ENCODE data around the gene SLCO1A2. TPM values are rescaled to one million over a fixed set of nuclear protein-coding genes. Genes with fewer than 3 reads are reported as not detected.
"Not testable (repeated sequence)": the region's sequence is repeated elsewhere in the genome, so short reads cannot be mapped to it uniquely, and the experiment has no call there.

The SLCO1A2 gene, protein sequence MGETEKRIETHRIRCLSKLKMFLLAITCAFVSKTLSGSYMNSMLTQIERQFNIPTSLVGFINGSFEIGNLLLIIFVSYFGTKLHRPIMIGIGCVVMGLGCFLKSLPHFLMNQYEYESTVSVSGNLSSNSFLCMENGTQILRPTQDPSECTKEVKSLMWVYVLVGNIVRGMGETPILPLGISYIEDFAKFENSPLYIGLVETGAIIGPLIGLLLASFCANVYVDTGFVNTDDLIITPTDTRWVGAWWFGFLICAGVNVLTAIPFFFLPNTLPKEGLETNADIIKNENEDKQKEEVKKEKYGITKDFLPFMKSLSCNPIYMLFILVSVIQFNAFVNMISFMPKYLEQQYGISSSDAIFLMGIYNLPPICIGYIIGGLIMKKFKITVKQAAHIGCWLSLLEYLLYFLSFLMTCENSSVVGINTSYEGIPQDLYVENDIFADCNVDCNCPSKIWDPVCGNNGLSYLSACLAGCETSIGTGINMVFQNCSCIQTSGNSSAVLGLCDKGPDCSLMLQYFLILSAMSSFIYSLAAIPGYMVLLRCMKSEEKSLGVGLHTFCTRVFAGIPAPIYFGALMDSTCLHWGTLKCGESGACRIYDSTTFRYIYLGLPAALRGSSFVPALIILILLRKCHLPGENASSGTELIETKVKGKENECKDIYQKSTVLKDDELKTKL
- total RNA-seq (not detected), polyA plus RNA-seq (not detected)
- long read RNA-seq, donor 1, result 0 reads
- long read RNA-seq, donor 2, result 0 reads

DNA sequence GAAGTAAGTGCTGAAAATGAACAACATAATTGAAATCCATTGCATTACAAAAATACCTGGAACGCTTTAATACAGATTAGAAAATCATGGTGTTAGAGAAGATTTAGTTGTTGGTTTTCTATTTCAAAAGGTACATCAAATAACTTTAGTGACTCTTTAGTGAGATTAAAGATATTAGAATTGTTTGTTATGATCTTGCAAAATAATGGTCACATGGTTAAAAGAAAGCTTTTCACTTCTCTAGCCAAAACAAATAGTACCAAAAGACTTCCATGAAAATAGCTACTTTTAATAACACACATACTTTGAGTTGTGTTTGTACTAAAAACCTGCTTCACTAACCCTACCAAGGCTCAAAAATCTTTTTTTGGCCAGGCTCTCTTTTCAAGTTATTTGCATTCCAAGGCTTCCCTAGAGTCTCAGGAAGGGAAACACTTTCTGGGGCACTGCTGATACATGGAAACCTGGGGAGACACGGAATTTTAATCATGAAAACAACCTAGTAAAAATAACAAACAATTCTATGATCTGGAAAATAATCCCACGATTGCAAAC is at the start of gene SLCO1A2:
Gene SLCO1A2, minus strand, starts transcription at position 147 of the 555 bp plus-strand sequence. CDS start 270 bp downstream, outside the sequence.
- Histone ChIP-seq H3K36me3 (ENCODE audit: control insufficient read depth in 1 of 2, insufficient read depth in 2 of 2, low read length in 1 of 2) (no peaks in the 10 kb centered on the region), H3K9me3 (ENCODE audit: control insufficient read depth, low read length) (no peaks in the 10 kb centered on the region), H3K27me3 (ENCODE audit: control insufficient read depth in 1 of 2, insufficient read depth in 2 of 2, low read length in 1 of 2) (no peaks in the 10 kb centered on the region), H3K4me1 (ENCODE audit: control insufficient read depth in 1 of 2, insufficient read depth in 2 of 2, low read length in 2 of 2) (peaks cover 0 to 4% of the 10 kb centered on the region in 2 donors), H3K27ac (ENCODE audit: low read depth in 1 of 2, low read length in 2 of 2) (no peak within 1 kb of the TSS), H3K4me3 (ENCODE audit: low read length in 2 of 2) (no peak within 1 kb of the TSS)
- no peak for ATAC-seq (ENCODE audit: low FRiP score)
- intact Hi-C loops (cut with DNase I), result no loop called here
- no peak for DNase-seq
- 14 to 16% methylated on average over 3 of the region's 3 CpGs for WGBS, 2 donors

DNA sequence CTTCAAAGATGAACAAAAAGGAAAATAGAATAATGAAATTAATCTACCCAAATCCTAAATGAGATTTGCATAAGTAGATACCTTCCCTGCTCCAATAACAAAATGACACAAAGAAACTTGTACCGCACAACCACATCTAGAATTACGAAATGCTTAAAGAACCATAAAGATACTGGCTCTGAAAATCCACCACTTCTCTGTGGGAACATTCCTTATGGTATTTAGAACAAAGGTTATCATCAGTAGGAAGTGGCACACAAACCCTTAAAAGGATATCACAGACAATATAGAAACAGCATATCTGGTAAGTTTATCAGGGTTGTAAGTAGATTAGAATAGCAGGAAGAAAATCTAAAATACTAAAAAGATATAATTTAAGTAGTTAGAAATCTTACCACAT is 49.5 kb upstream of the SLCO1A2 start:
- DNase-seq, result no peak
- 43 to 46% methylated on average over 2 of the region's 2 CpGs for WGBS, 2 donors

DNA sequence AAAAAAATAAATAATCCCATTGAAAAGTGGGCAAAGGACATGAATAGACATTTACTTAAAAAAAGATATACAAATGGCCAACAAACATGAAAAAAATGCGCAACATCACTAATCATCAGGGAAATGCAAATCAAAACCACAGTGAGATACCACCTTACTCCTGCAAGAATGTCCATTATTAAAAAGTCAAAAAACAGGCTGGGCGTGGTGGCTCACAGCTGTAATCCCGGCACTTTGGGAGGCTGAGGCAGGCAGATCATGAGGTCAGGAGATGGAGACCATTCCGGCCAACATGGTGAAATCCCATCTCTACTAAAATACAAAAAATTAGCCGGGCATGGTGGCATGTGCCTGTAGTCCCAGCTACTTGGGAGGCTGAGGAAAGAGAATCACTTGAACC is 46.6 kb upstream of the SLCO1A2 start:
- 90 to 91% methylated on average over 5 of the region's 5 CpGs for WGBS, 2 donors
- H3K4me3 ChIP-seq (ENCODE audit: low read length in 2 of 2); H3K27me3 ChIP-seq (ENCODE audit: control insufficient read depth in 1 of 2, insufficient read depth in 2 of 2, low read length in 1 of 2); ATAC-seq (ENCODE audit: low FRiP score); H3K4me1 ChIP-seq (ENCODE audit: control insufficient read depth in 1 of 2, insufficient read depth in 2 of 2, low read length in 2 of 2); H3K9me3 ChIP-seq (ENCODE audit: control insufficient read depth, low read length); H3K36me3 ChIP-seq (ENCODE audit: control insufficient read depth in 1 of 2, insufficient read depth in 2 of 2, low read length in 1 of 2); intact Hi-C loops (cut with DNase I); H3K27ac ChIP-seq (ENCODE audit: low read depth in 1 of 2, low read length in 2 of 2); DNase-seq: not testable (repeated sequence)

More for the DNA sequence above, 49.5 kb upstream of the SLCO1A2 start:
- Histone ChIP-seq H3K27ac (ENCODE audit: low read depth in 1 of 2, low read length in 2 of 2) (no peak overlapping the region), H3K4me3 (ENCODE audit: low read length in 2 of 2) (no peak overlapping the region), H3K36me3 (ENCODE audit: control insufficient read depth in 1 of 2, insufficient read depth in 2 of 2, low read length in 1 of 2) (no peaks in the 10 kb centered on the region), H3K4me1 (ENCODE audit: control insufficient read depth in 1 of 2, insufficient read depth in 2 of 2, low read length in 2 of 2) (no peaks in the 10 kb centered on the region), H3K9me3 (ENCODE audit: control insufficient read depth, low read length) (no peaks in the 10 kb centered on the region), H3K27me3 (ENCODE audit: control insufficient read depth in 1 of 2, insufficient read depth in 2 of 2, low read length in 1 of 2) (no peaks in the 10 kb centered on the region)
- ATAC-seq (ENCODE audit: low FRiP score), result no peak
- intact Hi-C loops (cut with DNase I), result no loop called here

GRCh38 chr12:21379218-21379617 is 44.5 kb upstream of the SLCO1A2 start:
- no peak overlapping the region for H3K27ac ChIP-seq (ENCODE audit: low read depth in 1 of 2, low read length in 2 of 2)
- H3K4me3 ChIP-seq (ENCODE audit: low read length in 2 of 2), result no peak overlapping the region
- H3K4me1 ChIP-seq (ENCODE audit: control insufficient read depth in 1 of 2, insufficient read depth in 2 of 2, low read length in 2 of 2), result no peaks in the 10 kb centered on the region
- no peaks in the 10 kb centered on the region for H3K27me3 ChIP-seq (ENCODE audit: control insufficient read depth in 1 of 2, insufficient read depth in 2 of 2, low read length in 1 of 2)
- no peaks in the 10 kb centered on the region for H3K36me3 ChIP-seq (ENCODE audit: control insufficient read depth in 1 of 2, insufficient read depth in 2 of 2, low read length in 1 of 2)
- DNase-seq, result no peak
- no peak for ATAC-seq (ENCODE audit: low FRiP score)
- 82 to 85% methylated on average over 3 of the region's 3 CpGs for WGBS, 2 donors
- H3K9me3 ChIP-seq (ENCODE audit: control insufficient read depth, low read length), result no peaks in the 10 kb centered on the region
- intact Hi-C loops (cut with DNase I), result no loop called here

- H3K36me3 ChIP-seq (ENCODE audit: control insufficient read depth in 1 of 2, insufficient read depth in 2 of 2, low read length in 1 of 2), result no peaks in the 10 kb centered on the region
- no peaks in the 10 kb centered on the region for H3K9me3 ChIP-seq (ENCODE audit: control insufficient read depth, low read length)
- H3K4me1 ChIP-seq (ENCODE audit: control insufficient read depth in 1 of 2, insufficient read depth in 2 of 2, low read length in 2 of 2), result no peaks in the 10 kb centered on the region
- WGBS, 2 donors, result 85 to 87% methylated on average over 2 of the region's 2 CpGs
- intact Hi-C loops (cut with DNase I), result no loop called here
- ATAC-seq (ENCODE audit: low FRiP score), result no peak
- no peak for DNase-seq
- H3K27me3 ChIP-seq (ENCODE audit: control insufficient read depth in 1 of 2, insufficient read depth in 2 of 2, low read length in 1 of 2), result peaks cover 0 to 1% of the 10 kb centered on the region in 2 donors
- no peak within 1 kb of the TSS for H3K27ac ChIP-seq (ENCODE audit: low read depth in 1 of 2, low read length in 2 of 2)
- no peak within 1 kb of the TSS for H3K4me3 ChIP-seq (ENCODE audit: low read length in 2 of 2)
Observed at GRCh38 chr12:21372602-21373001, 37.9 kb upstream of the SLCO1A2 start, which contains the start of gene IAPP. Gene IAPP (plus strand): TSS chr12:21372902. CDS start chr12:21373352, 450 bp downstream.

- Histone ChIP-seq H3K27ac (ENCODE audit: low read depth in 1 of 2, low read length in 2 of 2) (no peak overlapping the region), H3K4me3 (ENCODE audit: low read length in 2 of 2) (no peak overlapping the region), H3K4me1 (ENCODE audit: control insufficient read depth in 1 of 2, insufficient read depth in 2 of 2, low read length in 2 of 2) (no peaks in the 10 kb centered on the region), H3K36me3 (ENCODE audit: control insufficient read depth in 1 of 2, insufficient read depth in 2 of 2, low read length in 1 of 2) (no peaks in the 10 kb centered on the region), H3K27me3 (ENCODE audit: control insufficient read depth in 1 of 2, insufficient read depth in 2 of 2, low read length in 1 of 2) (peaks cover 0 to 1% of the 10 kb centered on the region in 2 donors), H3K9me3 (ENCODE audit: control insufficient read depth, low read length) (no peaks in the 10 kb centered on the region)
- intact Hi-C loops (cut with DNase I), result no loop called here
- no peak for DNase-seq
- 85% methylated on average over 7 of the region's 7 CpGs for WGBS, 2 donors
- no peak for ATAC-seq (ENCODE audit: low FRiP score)
Observed at GRCh38 chr12:21370845-21371449, 36.2 kb upstream of the SLCO1A2 start.

- Histone ChIP-seq H3K36me3 (ENCODE audit: control insufficient read depth in 1 of 2, insufficient read depth in 2 of 2, low read length in 1 of 2) (no peaks in the 10 kb centered on the region), H3K4me1 (ENCODE audit: control insufficient read depth in 1 of 2, insufficient read depth in 2 of 2, low read length in 2 of 2) (no peaks in the 10 kb centered on the region), H3K9me3 (ENCODE audit: control insufficient read depth, low read length) (no peaks in the 10 kb centered on the region), H3K27me3 (ENCODE audit: control insufficient read depth in 1 of 2, insufficient read depth in 2 of 2, low read length in 1 of 2) (peaks cover 0 to 1% of the 10 kb centered on the region in 2 donors), H3K27ac (ENCODE audit: low read depth in 1 of 2, low read length in 2 of 2) (no peak overlapping the region), H3K4me3 (ENCODE audit: low read length in 2 of 2) (no peak overlapping the region)
- intact Hi-C loops (cut with DNase I), result no loop called here
- DNase-seq, result no peak
- WGBS, 2 donors, result 55 to 60% methylated on average over 4 of the region's 4 CpGs
- no peak for ATAC-seq (ENCODE audit: low FRiP score)
Observed at GRCh38 chr12:21369141-21369980, 34.6 kb upstream of the SLCO1A2 start.

- H3K4me3 ChIP-seq (ENCODE audit: low read length in 2 of 2); H3K27ac ChIP-seq (ENCODE audit: low read depth in 1 of 2, low read length in 2 of 2); ATAC-seq (ENCODE audit: low FRiP score); H3K36me3 ChIP-seq (ENCODE audit: control insufficient read depth in 1 of 2, insufficient read depth in 2 of 2, low read length in 1 of 2); H3K27me3 ChIP-seq (ENCODE audit: control insufficient read depth in 1 of 2, insufficient read depth in 2 of 2, low read length in 1 of 2); intact Hi-C loops (cut with DNase I); H3K9me3 ChIP-seq (ENCODE audit: control insufficient read depth, low read length); H3K4me1 ChIP-seq (ENCODE audit: control insufficient read depth in 1 of 2, insufficient read depth in 2 of 2, low read length in 2 of 2): not testable (repeated sequence)
- WGBS, 2 donors, result 80 to 83% methylated on average over 10 of the region's 10 CpGs
- DNase-seq, result peak; percentile 21 to 63
Observed at GRCh38 chr12:21360632-21361031, 25.9 kb upstream of the SLCO1A2 start.
